HepG2 (cell line): Measurements from ENCODE around the gene TRNT1. TPM values are rescaled to one million over a fixed set of nuclear protein-coding genes. Genes with fewer than 3 reads are reported as not detected.

Experiments used
- AHDC1 ChIP-seq: sonication (generic); formaldehyde crosslinking; IDR thresholded peaks from 2 replicates; pipeline ENCODE4 v1.5.1; 2020; ENCODE audit warnings: mild to moderate bottlenecking, missing genetic modification reagents, borderline replicate concordance
- ATF3 ChIP-seq: sonication (generic); formaldehyde crosslinking; IDR thresholded peaks from 2 replicates; pipeline ENCODE4 v1.4.0; 2020; ENCODE audit warnings: missing genetic modification reagents
- HNRNPL ChIP-seq: fragments of 200-400 bp; formaldehyde crosslinking; IDR thresholded peaks from 2 replicates; pipeline ENCODE4 v1.6.1; 2017; ENCODE audit warnings: mild to moderate bottlenecking, low read depth, low read length
- MNT ChIP-seq: fragments of 450-650 bp; IDR thresholded peaks from 2 replicates; pipeline ENCODE4 v1.6.1; 2016
- NFE2L2 ChIP-seq: fragments of 150-350 bp; IDR thresholded peaks from 2 replicates; pipeline ENCODE4 v1.6.1; 2014; ENCODE audit warnings: low read length
- NFIB ChIP-seq: sonication (generic); formaldehyde crosslinking; IDR thresholded peaks from 2 replicates; pipeline ENCODE4 v1.9.0; 2021; ENCODE audit warnings: missing genetic modification reagents, mild to moderate bottlenecking, borderline replicate concordance
- PAX8 ChIP-seq: sonication (generic); formaldehyde crosslinking; IDR thresholded peaks from 2 replicates; pipeline ENCODE4 v1.8.0; 2022; ENCODE audit warnings: mild to moderate bottlenecking, missing genetic modification reagents, borderline replicate concordance
- RBM22 ChIP-seq: fragments of 200-400 bp; formaldehyde crosslinking; optimal IDR thresholded peaks from 2 replicates; pipeline ENCODE3; 2017; ENCODE audit warnings: mild to moderate bottlenecking, low read length, moderate library complexity
- RBM39 ChIP-seq: fragments of 200-400 bp; formaldehyde crosslinking; IDR thresholded peaks from one replicate; pipeline ENCODE4 v1.6.1; 2018; ENCODE audit warnings: antibody characterized with exemption, mild to moderate bottlenecking, low read depth, low read length; ENCODE audit not compliant: poor library complexity, severe bottlenecking
- RORA ChIP-seq: sonication (generic); formaldehyde crosslinking; IDR thresholded peaks from 2 replicates; pipeline ENCODE4 v1.5.0; 2020; ENCODE audit warnings: mild to moderate bottlenecking, missing genetic modification reagents, moderate library complexity
- SAP130 ChIP-seq: IDR thresholded peaks from 2 replicates; pipeline ENCODE4 v1.6.1; 2016; ENCODE audit warnings: low read depth
- TAF1 ChIP-seq: sonication (generic); formaldehyde crosslinking; IDR thresholded peaks from 2 replicates; pipeline ENCODE4 v1.4.0; 2020; ENCODE audit warnings: missing genetic modification reagents
- ZBTB3 ChIP-seq: sonication (generic); formaldehyde crosslinking; IDR thresholded peaks from 2 replicates; pipeline ENCODE4 v1.4.0; 2020; ENCODE audit warnings: low read depth, mild to moderate bottlenecking, moderate library complexity, missing genetic modification reagents, borderline replicate concordance
- ZBTB49 ChIP-seq: sonication (generic); formaldehyde crosslinking; IDR thresholded peaks from 2 replicates; pipeline ENCODE4 v1.4.0; 2020; ENCODE audit warnings: missing genetic modification reagents, borderline replicate concordance
- ZNF317 ChIP-seq: sonication (generic); formaldehyde crosslinking; IDR thresholded peaks from 2 replicates; pipeline ENCODE4 v1.5.0; 2020; ENCODE audit warnings: mild to moderate bottlenecking, missing genetic modification reagents
- ZNF580 ChIP-seq: IDR thresholded peaks from 2 replicates; pipeline ENCODE4 v1.6.1; 2016; ENCODE audit warnings: low read depth, borderline replicate concordance
- ZNF747 ChIP-seq: sonication (generic); formaldehyde crosslinking; IDR thresholded peaks from 2 replicates; pipeline ENCODE4 v1.8.1; 2023; ENCODE audit warnings: missing genetic modification reagents, mild to moderate bottlenecking, borderline replicate concordance
- ZNF788 ChIP-seq: sonication (generic); formaldehyde crosslinking; IDR thresholded peaks from 2 replicates; pipeline ENCODE4 v1.5.0; 2020; ENCODE audit warnings: mild to moderate bottlenecking, missing genetic modification reagents, borderline replicate concordance
- ZSCAN29 ChIP-seq: sonication (generic); formaldehyde crosslinking; conservative IDR thresholded peaks from 2 replicates; pipeline ENCODE4 v1.4.0; 2020; ENCODE audit warnings: mild to moderate bottlenecking, missing genetic modification reagents
- polyA plus RNA-seq, 8 experiments: library from polyadenylated mRNA; depleted of rRNA in 3 of 8; stranded (reverse) in 7 of 8; unstranded in 1 of 8; fragments of >200 nt; fragmentation: Illumina TruSeq in 4 of 8; extraction: Trizol in 4 of 8; gene quantifications; 2 replicates each; pipeline versions ENCODE4 v1.2.1 to v1.2.3, GENCODE V29; 2011 to 2016; ENCODE audit warnings: low read depth in 4 of 8, missing spikeins in 1 of 8, mixed read lengths in 1 of 8; ENCODE audit not compliant: insufficient read depth in 1 of 8
- total RNA-seq, 5 experiments: library from RNA; depleted of rRNA; stranded (reverse); fragments of >200 nt; fragmentation: Illumina TruSeq; extraction: Trizol; gene quantifications; 2 replicates each; pipeline ENCODE4 v1.2.3, GENCODE V29; 2016; ENCODE audit warnings: low read depth in 1 of 5

The TRNT1 gene
- total and polyA plus RNA-seq, 2 of the 13 experiments (the other 11 are each of a cell fraction or from before 2014, with no cell fraction given) = 9.4 to 27.7 TPM

- TF ChIP-seq ATF3 (CRISPR knock-in tag) (peak; percentile 61; the same call in 1 of the 2 replicates), NFE2L2 (no peak), ZBTB49 (CRISPR knock-in tag) (peak; percentile 54; the same call in 1 of the 2 replicates), ZBTB3 (CRISPR knock-in tag) (no peak), NFIB (CRISPR knock-in tag) (no peak), HNRNPL (no peak), SAP130 (peak; percentile 87), TAF1 (CRISPR knock-in tag) (peak; percentile 90), PAX8 (CRISPR knock-in tag) (peak; percentile 77; the same call in 1 of the 2 replicates), MNT (no peak), ZSCAN29 (CRISPR knock-in tag) (peak; percentile 58; the same call in 1 of the 2 replicates), RORA (no peak), ZNF788 (CRISPR knock-in tag) (peak; percentile 96), ZNF747 (CRISPR knock-in tag) (peak; percentile 76; the same call in 1 of the 2 replicates), RBM39 (peak; percentile 93), ZNF317 (CRISPR knock-in tag) (peak; percentile 76), AHDC1 (CRISPR knock-in tag) (peak; percentile 67; the same call in 1 of the 2 replicates), ZNF580 (peak; percentile 94), RBM22 (no peak)
Measured at GRCh38 chr3:3179407-3180094, 52.8 kb downstream of the TRNT1 start, which contains the start of gene CRBN (continued).
